Measurements from ENCODE around the gene CACNA1C. TPM values are rescaled to one million over a fixed set of nuclear protein-coding genes. Genes with fewer than 3 reads are reported as not detected.

CACNA1C gene
- total and polyA plus RNA-seq, 2 donors (not counting 1 experiment from before 2014, with no cell fraction given): 7.6 to 11.4 TPM

DNA sequence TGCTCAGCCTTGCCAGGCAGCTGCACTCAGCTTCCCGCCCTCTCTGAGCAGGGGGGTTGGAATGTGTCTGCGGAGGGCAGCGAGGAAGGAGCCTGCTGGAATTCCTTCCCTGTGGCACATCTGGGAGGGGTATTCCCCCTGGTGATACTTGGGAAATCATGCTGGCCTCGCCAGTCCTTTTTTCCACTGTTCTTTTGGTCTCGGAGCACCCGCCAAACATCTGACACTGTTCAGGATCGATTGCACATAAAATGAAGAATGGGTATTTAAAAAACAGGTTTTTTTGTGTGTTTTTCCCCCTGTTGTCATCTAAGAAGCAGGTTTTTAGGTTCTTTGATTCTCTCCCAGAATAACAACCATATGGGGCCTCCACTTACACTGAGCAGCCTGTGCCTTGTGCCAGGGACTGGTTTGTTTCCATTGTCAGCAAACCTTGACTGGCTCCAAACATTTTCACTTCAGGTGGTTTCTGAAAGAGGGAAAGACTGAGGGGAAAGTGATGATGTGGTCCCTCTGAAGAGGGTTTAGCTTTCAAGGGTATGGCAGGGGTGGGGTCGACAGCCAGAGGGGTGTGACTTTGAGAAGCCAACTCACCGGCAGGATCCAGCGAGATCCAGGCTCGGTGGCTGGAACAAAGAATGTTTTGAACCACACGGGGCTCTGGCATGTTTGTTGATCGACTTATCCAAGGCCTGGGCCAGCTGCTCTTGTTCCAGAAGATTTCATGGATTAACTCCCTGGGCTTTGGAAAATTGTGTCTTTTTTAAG, 215.1 kb downstream of the CACNA1C start:
- TF ChIP-seq EZH2 (IDR thresholded peaks at IDR 0.05; ENCODE audit: low read length, missing control alignments): no peak
- no peak for TF ChIP-seq CTCF (conservative IDR thresholded peaks at IDR 0.05 in 1 of 2, IDR thresholded peaks at IDR 0.05 in 1 of 2; ENCODE audit: low read depth in 1 of 2, low read length in 2 of 2)
- Histone ChIP-seq H4K20me1 (ENCODE audit: control insufficient read depth, extremely low read depth, insufficient read depth, low read length) (no peaks in the 10 kb centered on the region), H3K27ac (ENCODE audit: insufficient read depth, low read length) (peak overlapping the region; percentile 80), H3K9ac (ENCODE audit: insufficient read depth, low read length) (peak overlapping the region; percentile 24), H3K4me1 (ENCODE audit: control insufficient read depth, extremely low read depth, insufficient read depth, low read length) (peaks cover 53% of the 10 kb centered on the region), H3K4me2 (ENCODE audit: extremely low read depth, insufficient read depth, low read length) (peak overlapping the region; percentile 26), H3K27me3 (ENCODE audit: control insufficient read depth, insufficient read depth, low read length) (no peaks in the 10 kb centered on the region), H2AFZ (ENCODE audit: low read length) (no peak overlapping the region), H3K9me3 (ENCODE audit: control insufficient read depth, insufficient read depth, low read depth, low read length) (no peaks in the 10 kb centered on the region), H3K4me3 (replicated peaks in 1 of 4; ENCODE audit: control extremely low read depth in 1 of 4, insufficient read depth in 1 of 4, low read depth in 3 of 4, low read length in 4 of 4) (no peak overlapping the region), H3K79me2 (ENCODE audit: control insufficient read depth, insufficient read depth, low read length) (no peaks in the 10 kb centered on the region), H3K36me3 (ENCODE audit: control insufficient read depth, insufficient read depth, low read length) (no peaks in the 10 kb centered on the region)
- peak; percentile 38 to 88 for DNase-seq (ENCODE audit: low read depth in 2 of 2)

GRCh38 chr12:2268471-2269286, 215.9 kb downstream of the CACNA1C start:
- H4K20me1 ChIP-seq (ENCODE audit: control insufficient read depth, extremely low read depth, insufficient read depth, low read length): no peaks in the 10 kb centered on the region
- H3K79me2 ChIP-seq (ENCODE audit: control insufficient read depth, insufficient read depth, low read length): no peaks in the 10 kb centered on the region
- peaks cover 55% of the 10 kb centered on the region for H3K4me1 ChIP-seq (ENCODE audit: control insufficient read depth, extremely low read depth, insufficient read depth, low read length)
- no peak overlapping the region for H3K4me2 ChIP-seq (ENCODE audit: extremely low read depth, insufficient read depth, low read length)
- no peaks in the 10 kb centered on the region for H3K27me3 ChIP-seq (ENCODE audit: control insufficient read depth, insufficient read depth, low read length)
- H3K27ac ChIP-seq (ENCODE audit: insufficient read depth, low read length): peak overlapping the region; percentile 80
- no peaks in the 10 kb centered on the region for H3K36me3 ChIP-seq (ENCODE audit: control insufficient read depth, insufficient read depth, low read length)
- no peak overlapping the region for H2AFZ ChIP-seq (ENCODE audit: low read length)
- no peak overlapping the region for H3K4me3 ChIP-seq (replicated peaks in 1 of 4; ENCODE audit: control extremely low read depth in 1 of 4, insufficient read depth in 1 of 4, low read depth in 3 of 4, low read length in 4 of 4)
- TF ChIP-seq CTCF (conservative IDR thresholded peaks at IDR 0.05 in 1 of 2, IDR thresholded peaks at IDR 0.05 in 1 of 2; ENCODE audit: low read depth in 1 of 2, low read length in 2 of 2) (no peak), EZH2 (IDR thresholded peaks at IDR 0.05; ENCODE audit: low read length, missing control alignments) (no peak)
- DNase-seq (ENCODE audit: low read depth in 2 of 2): peak; percentile 12 to 95
- H3K9me3 ChIP-seq (ENCODE audit: control insufficient read depth, insufficient read depth, low read depth, low read length): no peaks in the 10 kb centered on the region
- H3K9ac ChIP-seq (ENCODE audit: insufficient read depth, low read length): no peak overlapping the region

DNA sequence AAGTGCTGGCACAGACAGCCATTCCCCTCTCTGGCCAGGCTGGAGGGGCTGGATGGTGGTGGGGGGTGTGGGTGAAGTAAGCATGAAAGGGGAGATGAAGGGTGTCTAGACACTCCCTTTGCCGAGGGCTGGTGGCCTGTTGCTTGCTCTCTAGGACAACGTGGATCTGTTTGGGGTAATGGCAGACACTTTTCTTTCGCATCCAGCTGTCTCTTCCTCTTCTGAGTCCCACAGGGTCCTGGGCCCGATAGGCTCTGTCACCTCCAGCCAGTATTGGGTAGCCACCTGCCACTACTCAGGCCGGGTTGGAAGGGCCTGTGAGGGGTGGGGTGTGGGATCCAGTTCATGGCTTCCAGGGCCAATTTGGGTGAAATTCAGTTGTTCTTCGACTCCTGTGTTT, 218.1 kb downstream of the CACNA1C start:
- Histone ChIP-seq H3K27ac (ENCODE audit: insufficient read depth, low read length) (no peak overlapping the region), H3K79me2 (ENCODE audit: control insufficient read depth, insufficient read depth, low read length) (no peaks in the 10 kb centered on the region), H3K4me3 (replicated peaks in 1 of 4; ENCODE audit: control extremely low read depth in 1 of 4, insufficient read depth in 1 of 4, low read depth in 3 of 4, low read length in 4 of 4) (no peak overlapping the region), H3K4me2 (ENCODE audit: extremely low read depth, insufficient read depth, low read length) (no peak overlapping the region), H3K9ac (ENCODE audit: insufficient read depth, low read length) (no peak overlapping the region), H3K27me3 (ENCODE audit: control insufficient read depth, insufficient read depth, low read length) (no peaks in the 10 kb centered on the region), H2AFZ (ENCODE audit: low read length) (no peak overlapping the region), H4K20me1 (ENCODE audit: control insufficient read depth, extremely low read depth, insufficient read depth, low read length) (no peaks in the 10 kb centered on the region), H3K9me3 (ENCODE audit: control insufficient read depth, insufficient read depth, low read depth, low read length) (no peaks in the 10 kb centered on the region), H3K4me1 (ENCODE audit: control insufficient read depth, extremely low read depth, insufficient read depth, low read length) (peaks cover 37% of the 10 kb centered on the region), H3K36me3 (ENCODE audit: control insufficient read depth, insufficient read depth, low read length) (no peaks in the 10 kb centered on the region)
- TF ChIP-seq EZH2 (IDR thresholded peaks at IDR 0.05; ENCODE audit: low read length, missing control alignments): no peak
- no peak for TF ChIP-seq CTCF (conservative IDR thresholded peaks at IDR 0.05 in 1 of 2, IDR thresholded peaks at IDR 0.05 in 1 of 2; ENCODE audit: low read depth in 1 of 2, low read length in 2 of 2)
- DNase-seq (ENCODE audit: low read depth in 2 of 2): no peak
